K562 (cell line): ENCODE data around the gene HSD11B1. TPM values are rescaled to one million over a fixed set of nuclear protein-coding genes. Genes with fewer than 3 reads are reported as not detected.
A peak's percentile ranks its signal among the peaks of the same experiment; 100 is the strongest.

Experiments
- ARHGAP35 ChIP-seq: fragments of 450-650 bp; IDR thresholded peaks from 2 replicates; pipeline ENCODE4 v1.6.1; 2018; ENCODE audit not compliant: partially characterized antibody
- BRCA1 ChIP-seq, 2 experiments: fragments of 450-650 bp in 1 of 2; sonication (generic) in 1 of 2; formaldehyde crosslinking in 1 of 2; IDR thresholded peaks; 2 replicates each; pipeline versions ENCODE4 v1.5.0 to v1.6.1; 2017 to 2020; ENCODE audit warnings: mild to moderate bottlenecking in 1 of 2, missing genetic modification reagents in 1 of 2
- CBFA2T2 ChIP-seq: fragments of 450-650 bp; conservative IDR thresholded peaks from 2 replicates; pipeline ENCODE4 v1.6.1; 2017; ENCODE audit warnings: mild to moderate bottlenecking
- CUX1 ChIP-seq: fragments of 200-800 bp; sonication (Bioruptor generic); IDR thresholded peaks from 2 replicates; pipeline ENCODE4 v1.6.1; 2016; ENCODE audit warnings: missing genetic modification characterization, missing compliant biosample characterization
- DNMT1 ChIP-seq: fragments of 450-650 bp; IDR thresholded peaks from 2 replicates; pipeline ENCODE4 v1.6.1; 2016; ENCODE audit warnings: antibody characterized with exemption, mild to moderate bottlenecking
- EHMT2 ChIP-seq: fragments of 450-650 bp; IDR thresholded peaks from 2 replicates; pipeline ENCODE4 v1.6.1; 2018; ENCODE audit warnings: antibody characterized with exemption
- HBP1 ChIP-seq: fragments of 450-650 bp; formaldehyde crosslinking; IDR thresholded peaks from 2 replicates; pipeline ENCODE4 v1.4.0; 2022; ENCODE audit warnings: missing genetic modification characterization
- HMBOX1 ChIP-seq: sonication (generic); IDR thresholded peaks from 2 replicates; pipeline ENCODE4 v1.6.1; 2016
- L3MBTL2 ChIP-seq: fragments of 450-650 bp; IDR thresholded peaks from 2 replicates; pipeline ENCODE4 v1.6.1; 2016; ENCODE audit warnings: mild to moderate bottlenecking, moderate library complexity
- MLLT1 ChIP-seq, 2 experiments: fragments of 450-650 bp; IDR thresholded peaks; 2 replicates each; pipeline ENCODE4 v1.6.1; 2016
- SETDB1 ChIP-seq: IDR thresholded peaks from one replicate; pipeline ENCODE4 v1.6.1; 2012; ENCODE audit warnings: low read length, control low read depth, inconsistent platforms
- SIN3B ChIP-seq: fragments of 450-650 bp; IDR thresholded peaks from 2 replicates; pipeline ENCODE4 v1.6.1; 2017; ENCODE audit warnings: low read depth, mild to moderate bottlenecking, moderate library complexity
- SRF ChIP-seq, 2 experiments: fragments of 250-450, 450-650 bp in 1 of 2; sonication (Bioruptor Pico) in 1 of 2; sonication (generic) in 1 of 2; formaldehyde crosslinking; IDR thresholded peaks; 2 replicates each; pipeline versions ENCODE4 v1.5.0 to v1.5.1; 2020 to 2022; ENCODE audit warnings: mild to moderate bottlenecking in 1 of 2, missing genetic modification reagents in 1 of 2
- TRIM28 ChIP-seq: fragments of 450-650 bp; IDR thresholded peaks from 2 replicates; pipeline ENCODE4 v1.6.1; 2017
- USF1 ChIP-seq: sonication (generic); formaldehyde crosslinking; IDR thresholded peaks from 2 replicates; pipeline ENCODE4 v1.9.0; 2022; ENCODE audit warnings: mild to moderate bottlenecking, missing genetic modification reagents
- ZBTB17 ChIP-seq: fragments of 450-650 bp; formaldehyde crosslinking; IDR thresholded peaks from 2 replicates; pipeline ENCODE4 v1.4.0; 2020; ENCODE audit warnings: mild to moderate bottlenecking
- ZNF24 ChIP-seq: fragments of 450-650 bp; IDR thresholded peaks from 2 replicates; pipeline ENCODE4 v1.6.1; 2016
- polyA plus RNA-seq, 8 experiments: library from polyadenylated mRNA; depleted of rRNA in 4 of 8; stranded (reverse) in 5 of 8; unstranded in 3 of 8; fragments of >200 nt; fragmentation: Nextera tagmentation in 2 of 8; fragmentation: Illumina TruSeq in 1 of 8; extraction: Ambion mirVana in 2 of 8; extraction: Trizol in 1 of 8; gene quantifications; 2 replicates each; pipeline versions ENCODE4 v1.2.1 to v1.2.3, GENCODE V29; 2011 to 2014; ENCODE audit warnings: inconsistent platforms in 1 of 8, missing spikeins in 1 of 8
- total RNA-seq, 7 experiments: library from RNA; depleted of rRNA in 6 of 7; stranded (reverse); fragments of >200 nt in 6 of 7; fragmentation: Illumina TruSeq in 2 of 7; extraction: Trizol in 2 of 7; gene quantifications; 2 replicates each; pipeline versions ENCODE4 v1.2.1 to v1.2.3, GENCODE V29; 2011 to 2021; ENCODE audit warnings: low replicate concordance in 1 of 7

HSD11B1 gene
- total and polyA plus RNA-seq, 9 of the 15 experiments (the other 6 are each of a cell fraction or from before 2014, with no cell fraction given): 0.04 to 0.16 TPM; not detected in 7

GRCh38 chr1:209675565-209676154, 29.0 kb upstream of the HSD11B1 start (continued):
- TF ChIP-seq ZBTB17 (CRISPR knock-in tag): 0 out of 2 replicates have a peak, but pooled peaks have one; percentile 28
- TF ChIP-seq SETDB1: no peak
- no peak for TF ChIP-seq BRCA1 (IDR thresholded peaks at IDR 0.05)
- no peak for TF ChIP-seq BRCA1 (CRISPR knock-in tag; IDR thresholded peaks at IDR 0.05)
- TF ChIP-seq SRF (CRISPR knock-in tag; IDR thresholded peaks at IDR 0.05): no peak
- no peak for TF ChIP-seq SIN3B
- TF ChIP-seq CUX1 (CRISPR knock-in tag): no peak
- no peak for TF ChIP-seq HMBOX1
- TF ChIP-seq TRIM28: no peak
- no peak for TF ChIP-seq DNMT1
- TF ChIP-seq MLLT1 (IDR thresholded peaks at IDR 0.05): no peak
- TF ChIP-seq CBFA2T2: no peak
- no peak for TF ChIP-seq ARHGAP35
- TF ChIP-seq ZNF24: no peak
- 0 out of 2 replicates have a peak, but pooled peaks have one; percentile 68 for TF ChIP-seq HBP1 (CRISPR knock-in tag)
- no peak for TF ChIP-seq EHMT2
- TF ChIP-seq USF1 (CRISPR knock-in tag): no peak
- TF ChIP-seq L3MBTL2: peak; percentile 74
